Neural cell (in vitro differentiated cells): ENCODE data around the gene PRKAB1. TPM values are rescaled to one million over a fixed set of nuclear protein-coding genes. Genes with fewer than 3 reads are reported as not detected.

ENCODE experiments used
- H2AFZ ChIP-seq: fragments of 200-600, 300-800 bp; sonication (generic), shearing (Covaris generic); 2 replicates; pipeline ENCODE4 v1.6.0; 2014; ENCODE audit warnings: low read depth, mild to moderate bottlenecking, antibody characterized with exemption, low read length, moderate library complexity
- H3F3A ChIP-seq: fragments of 200-600 bp; shearing (Covaris generic); 2 replicates; pipeline ENCODE4 v1.6.1; 2016; ENCODE audit warnings: mild to moderate bottlenecking, moderate library complexity, mixed read lengths, antibody characterized with exemption, low read length; ENCODE audit not compliant: insufficient read depth, poor library complexity, severe bottlenecking
- H3K27ac ChIP-seq: fragments of 200-600, 300-800 bp; sonication (generic), shearing (Covaris generic); 2 replicates; pipeline ENCODE4 v1.5.1; 2014; ENCODE audit warnings: mild to moderate bottlenecking, low read length, moderate library complexity
- H3K27me3 ChIP-seq: fragments of 300-800, 200-600 bp; sonication (generic), shearing (Covaris generic); 2 replicates; pipeline ENCODE4 v1.6.0; 2014; ENCODE audit warnings: mild to moderate bottlenecking, low read depth, low read length, moderate library complexity; ENCODE audit not compliant: insufficient read depth
- H3K36me3 ChIP-seq: fragments of 300-800, 200-600 bp; sonication (generic), shearing (Covaris generic); 2 replicates; pipeline ENCODE4 v1.5.1; 2014; ENCODE audit warnings: mild to moderate bottlenecking, antibody characterized with exemption, low read length, moderate library complexity; ENCODE audit not compliant: insufficient read depth
- H3K4me2 ChIP-seq: fragments of 300-800, 200-600 bp; sonication (generic), shearing (Covaris generic); 2 replicates; pipeline ENCODE4 v1.6.0; 2014; ENCODE audit warnings: mild to moderate bottlenecking, low read length
- H3K4me3 ChIP-seq: fragments of 300-800, 200-600 bp; sonication (generic), shearing (Covaris generic); 2 replicates; pipeline ENCODE4 v1.5.1; 2014; ENCODE audit warnings: mild to moderate bottlenecking, low read length, moderate library complexity
- H3K79me2 ChIP-seq: fragments of 200-600 bp; shearing (Covaris generic); replicated peaks from 2 replicates; pipeline ENCODE4 v1.6.0; 2014; ENCODE audit warnings: mild to moderate bottlenecking, low read length, moderate library complexity; ENCODE audit not compliant: insufficient read depth
- H3K9ac ChIP-seq: fragments of 300-800, 200-600 bp; sonication (generic), shearing (Covaris generic); 2 replicates; pipeline ENCODE4 v1.6.1; 2016; ENCODE audit warnings: mild to moderate bottlenecking, low read length, mixed read lengths
- H3K9me2 ChIP-seq: fragments of 200-600 bp; shearing (Covaris generic); 2 replicates; pipeline ENCODE4 v1.6.1; 2016; ENCODE audit warnings: mild to moderate bottlenecking, low read length, mixed read lengths; ENCODE audit not compliant: insufficient read depth
- H3K9me3 ChIP-seq: fragments of 200-600, 300-800 bp; sonication (generic), shearing (Covaris generic); 2 replicates; pipeline ENCODE4 v1.6.1; 2016; ENCODE audit warnings: mild to moderate bottlenecking, mixed run types, low read length, moderate library complexity, mixed read lengths
- H4K20me1 ChIP-seq: fragments of 200-600 bp; shearing (Covaris generic); 2 replicates; pipeline ENCODE4 v1.6.1; 2016; ENCODE audit warnings: mild to moderate bottlenecking, mixed run types; ENCODE audit not compliant: insufficient read depth
- EP300 ChIP-seq: fragments of 450-650 bp; conservative IDR thresholded peaks from 2 replicates; pipeline ENCODE4 v1.6.1; 2014; ENCODE audit warnings: antibody characterized with exemption, mild to moderate bottlenecking, moderate library complexity; ENCODE audit not compliant: poor library complexity, severe bottlenecking
- EZH2 ChIP-seq: fragments of 200-600, 300-800 bp; shearing (Covaris generic), sonication (generic); IDR thresholded peaks from 2 replicates; pipeline ENCODE4 v1.6.1; 2014; ENCODE audit warnings: antibody characterized with exemption, low read length, borderline replicate concordance, mild to moderate bottlenecking; ENCODE audit not compliant: insufficient read depth, poor library complexity, severe bottlenecking
- MXI1 ChIP-seq: fragments of 450-650 bp; conservative IDR thresholded peaks from 2 replicates; pipeline ENCODE4 v1.6.1; 2014; ENCODE audit warnings: antibody characterized with exemption, mild to moderate bottlenecking; ENCODE audit not compliant: poor library complexity, severe bottlenecking
- POLR2AphosphoS5 ChIP-seq: IDR thresholded peaks from 2 replicates; pipeline ENCODE4 v1.6.1; 2012
- RAD21 ChIP-seq: fragments of 450-650 bp; conservative IDR thresholded peaks from 2 replicates; pipeline ENCODE4 v1.6.1; 2014; ENCODE audit warnings: antibody characterized with exemption, mild to moderate bottlenecking, moderate library complexity
- SMC3 ChIP-seq: fragments of 450-650 bp; conservative IDR thresholded peaks from 2 replicates; pipeline ENCODE4 v1.6.1; 2014; ENCODE audit warnings: antibody characterized with exemption, mild to moderate bottlenecking, moderate library complexity; ENCODE audit not compliant: poor library complexity
- TAF1 ChIP-seq: IDR thresholded peaks from 2 replicates; pipeline ENCODE4 v1.6.1; 2012; ENCODE audit warnings: low read depth
- polyA plus RNA-seq: library from polyadenylated mRNA; depleted of rRNA; stranded (reverse); fragments of >200 nt; gene quantifications from 2 replicates; pipeline ENCODE4 v1.2.3, GENCODE V29; 2014
- TF ChIP-seq, protein P1 (sequence below): IDR thresholded peaks from 2 replicates; pipeline ENCODE4 v1.6.1; 2012; ENCODE audit warnings: borderline replicate concordance
- TF ChIP-seq, protein P2 (sequence below): fragments of 450-650 bp; IDR thresholded peaks from 2 replicates; pipeline ENCODE4 v1.5.1; 2014; ENCODE audit warnings: antibody characterized with exemption, mild to moderate bottlenecking, moderate library complexity; ENCODE audit not compliant: poor library complexity, severe bottlenecking

The PRKAB1 gene
- polyA plus RNA-seq, 1 donor from 2014 or later = 38.0 TPM

- Histone ChIP-seq H3K36me3 (no peaks in the 10 kb centered on the region), H3K79me2 (peaks cover 11% of the 10 kb centered on the region), H3K9ac (no peak overlapping the region), H4K20me1 (no peaks in the 10 kb centered on the region), H3K4me2 (no peak overlapping the region), H3K9me3 (no peaks in the 10 kb centered on the region), H3K27me3 (no peaks in the 10 kb centered on the region), H3K4me3 (no peak overlapping the region), H2AFZ (no peak overlapping the region), H3F3A (no peaks in the 10 kb centered on the region), H3K27ac (no peak overlapping the region), H3K9me2 (no peaks in the 10 kb centered on the region)
- TF ChIP-seq, protein P1, sequence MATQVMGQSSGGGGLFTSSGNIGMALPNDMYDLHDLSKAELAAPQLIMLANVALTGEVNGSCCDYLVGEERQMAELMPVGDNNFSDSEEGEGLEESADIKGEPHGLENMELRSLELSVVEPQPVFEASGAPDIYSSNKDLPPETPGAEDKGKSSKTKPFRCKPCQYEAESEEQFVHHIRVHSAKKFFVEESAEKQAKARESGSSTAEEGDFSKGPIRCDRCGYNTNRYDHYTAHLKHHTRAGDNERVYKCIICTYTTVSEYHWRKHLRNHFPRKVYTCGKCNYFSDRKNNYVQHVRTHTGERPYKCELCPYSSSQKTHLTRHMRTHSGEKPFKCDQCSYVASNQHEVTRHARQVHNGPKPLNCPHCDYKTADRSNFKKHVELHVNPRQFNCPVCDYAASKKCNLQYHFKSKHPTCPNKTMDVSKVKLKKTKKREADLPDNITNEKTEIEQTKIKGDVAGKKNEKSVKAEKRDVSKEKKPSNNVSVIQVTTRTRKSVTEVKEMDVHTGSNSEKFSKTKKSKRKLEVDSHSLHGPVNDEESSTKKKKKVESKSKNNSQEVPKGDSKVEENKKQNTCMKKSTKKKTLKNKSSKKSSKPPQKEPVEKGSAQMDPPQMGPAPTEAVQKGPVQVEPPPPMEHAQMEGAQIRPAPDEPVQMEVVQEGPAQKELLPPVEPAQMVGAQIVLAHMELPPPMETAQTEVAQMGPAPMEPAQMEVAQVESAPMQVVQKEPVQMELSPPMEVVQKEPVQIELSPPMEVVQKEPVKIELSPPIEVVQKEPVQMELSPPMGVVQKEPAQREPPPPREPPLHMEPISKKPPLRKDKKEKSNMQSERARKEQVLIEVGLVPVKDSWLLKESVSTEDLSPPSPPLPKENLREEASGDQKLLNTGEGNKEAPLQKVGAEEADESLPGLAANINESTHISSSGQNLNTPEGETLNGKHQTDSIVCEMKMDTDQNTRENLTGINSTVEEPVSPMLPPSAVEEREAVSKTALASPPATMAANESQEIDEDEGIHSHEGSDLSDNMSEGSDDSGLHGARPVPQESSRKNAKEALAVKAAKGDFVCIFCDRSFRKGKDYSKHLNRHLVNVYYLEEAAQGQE = no peak
- TF ChIP-seq, protein P2, sequence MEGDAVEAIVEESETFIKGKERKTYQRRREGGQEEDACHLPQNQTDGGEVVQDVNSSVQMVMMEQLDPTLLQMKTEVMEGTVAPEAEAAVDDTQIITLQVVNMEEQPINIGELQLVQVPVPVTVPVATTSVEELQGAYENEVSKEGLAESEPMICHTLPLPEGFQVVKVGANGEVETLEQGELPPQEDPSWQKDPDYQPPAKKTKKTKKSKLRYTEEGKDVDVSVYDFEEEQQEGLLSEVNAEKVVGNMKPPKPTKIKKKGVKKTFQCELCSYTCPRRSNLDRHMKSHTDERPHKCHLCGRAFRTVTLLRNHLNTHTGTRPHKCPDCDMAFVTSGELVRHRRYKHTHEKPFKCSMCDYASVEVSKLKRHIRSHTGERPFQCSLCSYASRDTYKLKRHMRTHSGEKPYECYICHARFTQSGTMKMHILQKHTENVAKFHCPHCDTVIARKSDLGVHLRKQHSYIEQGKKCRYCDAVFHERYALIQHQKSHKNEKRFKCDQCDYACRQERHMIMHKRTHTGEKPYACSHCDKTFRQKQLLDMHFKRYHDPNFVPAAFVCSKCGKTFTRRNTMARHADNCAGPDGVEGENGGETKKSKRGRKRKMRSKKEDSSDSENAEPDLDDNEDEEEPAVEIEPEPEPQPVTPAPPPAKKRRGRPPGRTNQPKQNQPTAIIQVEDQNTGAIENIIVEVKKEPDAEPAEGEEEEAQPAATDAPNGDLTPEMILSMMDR = no peak
- TF ChIP-seq SMC3 = no peak
Measured at GRCh38 chr12:119665164-119665929, 2.6 kb upstream of the PRKAB1 start.

DNA sequence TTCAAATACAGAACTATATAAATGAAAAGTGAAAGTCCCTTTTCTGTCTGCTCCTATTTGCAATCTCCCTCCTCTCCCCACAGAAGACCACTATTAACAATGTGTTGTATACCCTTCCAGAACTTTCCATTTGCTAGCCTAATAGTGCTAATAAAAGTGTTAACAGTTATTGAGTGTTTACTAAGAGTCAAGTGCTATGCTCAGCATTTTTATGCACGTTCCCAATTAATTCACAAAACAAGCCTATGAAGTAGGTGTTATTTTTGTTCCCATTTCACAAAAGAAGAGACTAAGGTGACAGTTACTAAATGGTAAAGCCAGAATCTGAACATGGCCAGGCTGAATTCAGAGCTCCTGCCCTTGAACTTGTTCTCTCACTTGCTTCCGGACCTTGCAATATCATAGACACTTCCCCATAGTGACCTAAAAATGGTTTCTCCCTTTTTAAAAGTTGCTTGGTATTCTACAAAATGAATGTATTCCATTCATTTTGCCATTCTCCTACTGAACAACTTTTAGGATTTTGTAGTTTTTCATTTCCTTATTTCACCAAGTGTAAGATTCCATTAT is 1.6 kb upstream of the PRKAB1 start:
- H3K4me3 ChIP-seq = no peak overlapping the region
- H3K79me2 ChIP-seq = peaks cover 11% of the 10 kb centered on the region
- no peak overlapping the region for H3K9ac ChIP-seq
- no peaks in the 10 kb centered on the region for H3K36me3 ChIP-seq
- H3K9me2 ChIP-seq = no peaks in the 10 kb centered on the region
- H3K4me2 ChIP-seq = no peak overlapping the region
- no peak overlapping the region for H3K27ac ChIP-seq
- no peaks in the 10 kb centered on the region for H3K9me3 ChIP-seq
- H2AFZ ChIP-seq = no peak overlapping the region
- TF ChIP-seq, protein P1 = no peak
- no peak for TF ChIP-seq EZH2
- TF ChIP-seq EP300 = no peak
- no peak for TF ChIP-seq RAD21
- no peak for TF ChIP-seq TAF1
- no peak for TF ChIP-seq SMC3
- no peak for TF ChIP-seq MXI1
- no peak for TF ChIP-seq POLR2AphosphoS5
- TF ChIP-seq, protein P2 = no peak
- no peaks in the 10 kb centered on the region for H3K27me3 ChIP-seq
- H3F3A ChIP-seq = no peaks in the 10 kb centered on the region
- H4K20me1 ChIP-seq = no peaks in the 10 kb centered on the region
